KMS-11 (cell line): Measurements from ENCODE around the gene SMIM14.

Source experiments
- H2AFZ ChIP-seq: fragments of 200-600 bp; sonication (generic); 2 replicates; pipeline ENCODE4 v1.6.1; 2016; ENCODE audit warnings: antibody characterized with exemption, mixed run types, low read depth
- H3K27ac ChIP-seq: fragments of 200-600 bp; sonication (generic); 2 replicates; pipeline ENCODE4 v1.6.1; 2016; ENCODE audit warnings: mild to moderate bottlenecking, mixed run types
- H3K27me3 ChIP-seq: fragments of 200-600 bp; sonication (generic); 2 replicates; pipeline ENCODE4 v1.6.1; 2017; ENCODE audit warnings: mild to moderate bottlenecking, low read depth, mixed run types, moderate library complexity; ENCODE audit not compliant: insufficient read depth
- H3K36me3 ChIP-seq: fragments of 200-600 bp; sonication (generic); 2 replicates; pipeline ENCODE4 v1.6.1; 2017; ENCODE audit warnings: mild to moderate bottlenecking, mixed run types; ENCODE audit not compliant: insufficient read depth
- H3K4me1 ChIP-seq: fragments of 200-600 bp; sonication (generic); 2 replicates; pipeline ENCODE4 v1.6.1; 2016; ENCODE audit warnings: mild to moderate bottlenecking, low read depth, mixed run types; ENCODE audit not compliant: poor library complexity, severe bottlenecking
- H3K4me2 ChIP-seq: fragments of 200-600 bp; sonication (generic); 2 replicates; pipeline ENCODE4 v1.7.0; 2016; ENCODE audit warnings: mild to moderate bottlenecking, mixed run types
- H3K4me3 ChIP-seq: fragments of 200-600 bp; sonication (generic); IDR thresholded peaks from 2 replicates; pipeline ENCODE4 v1.6.1; 2017; ENCODE audit warnings: low read depth, low read length, mixed read lengths; ENCODE audit not compliant: insufficient read depth
- H3K79me2 ChIP-seq: fragments of 200-600 bp; sonication (generic); 2 replicates; pipeline ENCODE4 v1.6.1; 2016; ENCODE audit warnings: low read depth, mixed run types; ENCODE audit not compliant: insufficient read depth
- H3K9ac ChIP-seq: fragments of 200-600 bp; sonication (generic); 2 replicates; pipeline ENCODE4 v1.6.1; 2016; ENCODE audit warnings: mild to moderate bottlenecking, mixed run types
- H4K20me1 ChIP-seq: fragments of 200-600 bp; sonication (generic); 2 replicates; pipeline ENCODE4 v1.6.1; 2016; ENCODE audit warnings: mild to moderate bottlenecking, mixed run types; ENCODE audit not compliant: insufficient read depth
- CTCF ChIP-seq: fragments of 200-600 bp; sonication (generic); conservative IDR thresholded peaks from 2 replicates; pipeline ENCODE4 v1.6.1; 2017; ENCODE audit warnings: low read depth, mild to moderate bottlenecking, antibody characterized with exemption, low read length, moderate library complexity, mixed read lengths

The SMIM14 gene

DNA sequence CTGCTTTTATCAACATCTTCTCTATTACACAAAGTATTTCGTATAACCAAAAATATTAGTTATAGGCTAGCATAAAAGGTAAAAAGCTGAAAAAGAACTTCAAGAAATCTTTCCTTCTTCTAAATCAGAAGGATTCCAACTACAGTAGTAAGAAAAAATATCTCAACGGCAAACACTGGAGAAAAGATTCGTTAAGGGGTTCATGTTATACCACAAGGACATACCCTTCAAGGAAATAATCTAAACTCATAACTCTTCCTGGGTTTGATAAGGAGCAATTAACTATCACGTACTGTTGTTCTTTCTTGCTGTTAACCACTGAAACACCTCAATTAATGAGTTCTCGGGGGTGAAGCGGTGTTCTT lies 1.5 kb downstream of the SMIM14 start:
- peak overlapping the region; percentile 16 for H3K4me3 ChIP-seq
- no peak overlapping the region for H3K27ac ChIP-seq
- 0 out of 2 replicates have a peak, but pooled peaks cover 7% of the 10 kb centered on the region for H3K27me3 ChIP-seq
- H3K4me1 ChIP-seq, result peaks cover 25% of the 10 kb centered on the region
- H3K36me3 ChIP-seq, result no peaks in the 10 kb centered on the region
- H3K79me2 ChIP-seq, result no peaks in the 10 kb centered on the region
- peak overlapping the region; percentile 69; the same call in 1 of the 2 replicates for H2AFZ ChIP-seq
- no peak overlapping the region for H3K9ac ChIP-seq
- no peak for TF ChIP-seq CTCF
- H4K20me1 ChIP-seq, result no peaks in the 10 kb centered on the region
- peak overlapping the region; percentile 87 for H3K4me2 ChIP-seq

DNA sequence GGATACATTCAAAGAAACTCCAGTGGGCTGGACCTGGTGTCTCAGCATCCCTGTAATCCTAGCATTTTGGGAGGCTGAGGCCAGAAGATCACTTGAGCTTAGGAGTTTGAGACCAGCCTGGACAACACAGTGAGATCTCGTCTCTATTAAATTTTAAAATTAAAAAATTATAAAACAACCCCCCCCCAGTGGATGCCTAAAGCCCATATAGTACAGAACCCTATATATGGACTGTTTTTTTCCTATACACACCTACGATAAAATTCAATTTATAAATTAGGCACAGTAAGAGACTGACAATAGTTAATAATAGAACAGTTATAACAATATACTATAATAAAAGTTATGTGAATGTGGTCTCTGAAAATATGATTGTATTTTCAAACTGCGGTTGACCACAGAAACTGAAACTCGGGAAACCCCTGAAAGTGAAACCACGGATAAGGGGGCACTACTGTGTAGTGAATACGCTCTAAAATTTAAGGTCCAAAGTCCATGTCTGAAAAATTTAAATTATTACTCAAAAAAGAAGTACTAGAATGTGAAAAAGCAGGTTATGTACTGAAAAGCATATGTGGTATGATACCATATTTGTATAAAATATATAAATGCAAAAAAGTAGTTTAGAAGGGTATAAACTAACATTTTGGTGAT lies 2.0 kb downstream of the SMIM14 start:
- Histone ChIP-seq H3K79me2 (no peaks in the 10 kb centered on the region), H3K4me3 (no peak overlapping the region), H3K27ac (no peak overlapping the region), H4K20me1 (no peaks in the 10 kb centered on the region), H3K9ac (no peak overlapping the region), H3K4me2 (peak overlapping the region; percentile 87), H3K27me3 (0 out of 2 replicates have a peak, but pooled peaks cover 7% of the 10 kb centered on the region), H2AFZ (no peak overlapping the region), H3K4me1 (peaks cover 25% of the 10 kb centered on the region), H3K36me3 (no peaks in the 10 kb centered on the region)
- TF ChIP-seq CTCF, result no peak

DNA sequence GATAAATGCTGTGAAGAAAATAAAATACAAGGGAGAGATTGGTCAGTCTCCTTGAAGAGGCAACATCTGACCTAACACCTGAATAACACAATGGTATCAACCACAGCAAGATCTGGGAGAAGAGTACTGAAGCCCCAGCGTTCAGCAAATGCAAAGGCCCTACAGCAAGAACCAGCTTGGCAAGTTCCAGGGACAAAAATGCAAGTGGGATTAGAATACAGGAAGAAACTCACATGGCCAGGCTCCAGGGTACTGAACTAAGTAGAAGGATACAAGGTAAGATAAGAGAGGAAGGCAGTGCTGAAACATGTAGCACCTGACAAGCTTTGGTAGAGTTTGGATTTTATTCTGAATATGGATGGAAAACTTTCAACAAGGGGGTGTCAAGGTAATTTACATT lies 3.6 kb downstream of the SMIM14 start:
- Histone ChIP-seq H3K36me3 (no peaks in the 10 kb centered on the region), H2AFZ (no peak overlapping the region), H3K27me3 (0 out of 2 replicates have a peak, but pooled peaks cover 7% of the 10 kb centered on the region), H3K4me3 (no peak overlapping the region), H3K4me1 (peaks cover 20% of the 10 kb centered on the region), H4K20me1 (no peaks in the 10 kb centered on the region), H3K4me2 (no peak overlapping the region), H3K27ac (no peak overlapping the region), H3K9ac (no peak overlapping the region), H3K79me2 (no peaks in the 10 kb centered on the region)
- no peak for TF ChIP-seq CTCF

- no peaks in the 10 kb centered on the region for H3K79me2 ChIP-seq
- no peaks in the 10 kb centered on the region for H3K36me3 ChIP-seq
- no peak overlapping the region for H3K4me3 ChIP-seq
- H3K9ac ChIP-seq, result no peak overlapping the region
- peaks cover 7% of the 10 kb centered on the region for H3K4me1 ChIP-seq
- H3K4me2 ChIP-seq, result no peak overlapping the region
- no peaks in the 10 kb centered on the region for H3K27me3 ChIP-seq
- no peaks in the 10 kb centered on the region for H4K20me1 ChIP-seq
- no peak overlapping the region for H3K27ac ChIP-seq
- TF ChIP-seq CTCF, result no peak
- H2AFZ ChIP-seq, result no peak overlapping the region
Observed at GRCh38 chr4:39631700-39632079, 7.0 kb downstream of the SMIM14 start.
